Measurements from ENCODE around the gene DCXR. TPM values are rescaled to one million over a fixed set of nuclear protein-coding genes. Genes with fewer than 3 reads are reported as not detected.

Gene DCXR
- total RNA-seq, 1 experiment from 2014 or later, result 167 TPM

- no peak for DNase-seq (ENCODE audit: low spot score)
Measured at GRCh38 chr17:82055023-82055964, 17.8 kb upstream of the DCXR start.

DNA sequence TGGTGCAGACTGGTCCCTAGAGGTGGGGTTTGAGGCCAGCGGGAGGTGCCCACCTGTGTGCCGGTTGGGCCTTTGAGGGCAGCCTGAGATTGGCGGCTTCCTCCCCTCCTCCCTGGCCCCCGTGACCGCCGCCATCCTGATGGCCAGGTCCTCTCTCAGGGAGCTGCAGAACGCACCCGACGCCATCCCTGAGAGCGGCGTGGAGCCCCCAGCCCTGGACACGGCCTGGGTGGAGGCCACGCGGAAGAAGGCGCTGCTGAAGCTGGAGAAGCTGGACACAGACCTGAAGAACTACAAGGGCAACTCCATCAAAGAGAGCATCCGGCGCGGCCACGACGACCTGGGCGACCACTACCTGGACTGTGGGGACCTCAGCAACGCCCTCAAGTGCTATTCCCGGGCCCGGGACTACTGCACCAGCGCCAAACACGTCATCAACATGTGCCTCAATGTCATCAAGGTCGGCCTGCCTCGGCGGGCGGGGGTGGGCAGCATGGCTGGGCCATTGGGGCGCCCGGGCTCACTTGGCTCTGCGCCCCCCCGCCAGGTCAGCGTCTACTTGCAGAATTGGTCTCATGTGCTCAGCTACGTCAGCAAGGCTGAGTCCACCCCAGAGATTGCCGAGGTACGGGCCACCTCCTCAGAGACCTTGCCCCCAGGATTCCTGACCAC lies 17.0 kb upstream of the DCXR start:
- no peak for DNase-seq (ENCODE audit: low spot score)

- no peak for DNase-seq (ENCODE audit: low spot score)
Measured at GRCh38 chr17:82053556-82054263, 16.2 kb upstream of the DCXR start.

DNA sequence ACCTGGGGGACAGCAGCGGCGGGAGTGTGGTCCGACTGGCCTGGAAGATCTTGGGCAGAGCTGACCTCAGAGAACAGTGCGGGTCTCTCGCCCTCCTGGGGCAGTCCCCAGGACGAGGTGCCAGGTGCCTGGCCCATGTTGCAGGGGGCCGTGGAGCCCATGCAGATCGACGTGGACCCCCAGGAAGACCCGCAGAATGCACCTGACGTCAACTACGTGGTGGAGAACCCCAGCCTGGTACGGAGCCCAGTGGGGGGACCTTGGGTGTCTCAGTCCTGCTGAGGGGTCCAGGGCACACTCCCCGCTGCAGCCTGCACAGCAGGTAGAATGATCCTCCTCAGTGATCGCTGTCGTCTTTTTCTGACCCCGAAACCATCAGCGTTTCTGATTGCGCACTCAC lies 15.6 kb upstream of the DCXR start:
- no peak for DNase-seq (ENCODE audit: low spot score)

- no peak for DNase-seq (ENCODE audit: low spot score)
Measured at GRCh38 chr17:82052638-82053059, 15.2 kb upstream of the DCXR start.

- DNase-seq (ENCODE audit: low spot score), result peak; percentile 56
Measured at GRCh38 chr17:82051776-82052637, 14.5 kb upstream of the DCXR start, which contains the start of the genes GPS1 and RFNG. Gene GPS1, plus strand, starts transcription at chr17:82051898. Its CDS starts 34 bp downstream, at chr17:82051932. Gene RFNG, minus strand, starts transcription at chr17:82051811. Its CDS starts 45 bp downstream, at chr17:82051766.

GRCh38 chr17:82050761-82051641 lies 13.5 kb upstream of the DCXR start:
- no peak for DNase-seq (ENCODE audit: low spot score)

GRCh38 chr17:82050152-82050760 lies 12.8 kb upstream of the DCXR start:
- DNase-seq (ENCODE audit: low spot score), result no peak

GRCh38 chr17:82049521-82049971 lies 12.0 kb upstream of the DCXR start:
- DNase-seq (ENCODE audit: low spot score), result no peak

- no peak for DNase-seq (ENCODE audit: low spot score)
Measured at GRCh38 chr17:82049106-82049505, 11.6 kb upstream of the DCXR start.

GRCh38 chr17:82048571-82048971 lies 11.1 kb upstream of the DCXR start:
- DNase-seq (ENCODE audit: low spot score), result no peak

DNA sequence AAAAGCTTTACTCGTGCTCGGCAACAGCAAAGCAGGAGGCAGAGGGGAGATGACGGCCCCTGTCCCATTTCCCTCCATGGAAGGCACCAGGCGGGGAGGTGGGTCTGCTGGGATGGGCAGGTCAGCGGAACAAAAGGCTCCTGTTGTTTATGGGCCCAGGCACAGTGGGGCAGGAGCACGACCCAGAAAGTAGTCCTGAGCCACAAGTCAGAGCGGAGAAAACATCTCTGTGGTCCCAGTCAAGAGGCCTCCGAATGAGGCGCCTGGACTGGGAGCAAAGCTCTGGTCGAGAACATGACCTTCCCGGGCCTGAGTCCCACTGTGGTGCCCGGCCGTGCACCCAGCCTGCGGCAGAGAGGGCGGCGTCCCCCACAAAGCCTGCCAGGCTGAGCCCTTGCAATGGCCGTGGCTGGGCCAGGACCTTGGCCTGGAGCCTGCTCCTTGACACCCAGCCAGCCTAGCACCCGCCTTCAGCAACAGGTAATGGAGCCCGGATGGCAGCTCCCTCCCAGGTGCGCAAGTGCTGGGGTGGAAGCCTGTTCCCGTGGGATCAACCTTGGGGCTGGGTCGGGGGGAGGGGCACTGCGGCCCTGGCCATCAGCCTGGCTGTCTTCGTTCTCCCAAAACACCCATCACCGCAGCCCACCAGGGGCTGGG lies 10.5 kb upstream of the DCXR start:
- DNase-seq (ENCODE audit: low spot score), result no peak

- DNase-seq (ENCODE audit: low spot score), result no peak
Measured at GRCh38 chr17:82047379-82047778, 9.9 kb upstream of the DCXR start.

DNA sequence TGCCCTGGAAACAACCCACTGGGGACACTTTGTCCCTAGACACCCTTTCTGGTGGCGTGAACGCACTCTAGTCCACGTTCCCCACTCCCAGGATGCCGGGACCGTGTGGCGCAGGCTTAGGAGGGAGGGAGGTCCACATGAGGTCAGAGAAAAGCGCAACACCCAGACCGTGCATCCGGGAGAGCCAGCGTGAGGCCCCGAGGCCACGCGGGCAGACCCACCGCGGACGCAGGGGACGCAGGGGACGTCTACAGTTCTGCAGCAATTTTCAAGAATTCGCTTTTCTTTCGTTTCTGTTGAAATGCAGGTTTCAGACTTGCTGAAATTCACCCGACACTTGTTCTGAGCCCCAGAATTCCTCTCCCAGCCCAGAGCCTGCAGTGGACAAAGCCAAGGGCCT lies 9.4 kb upstream of the DCXR start:
- DNase-seq (ENCODE audit: low spot score), result no peak

DNA sequence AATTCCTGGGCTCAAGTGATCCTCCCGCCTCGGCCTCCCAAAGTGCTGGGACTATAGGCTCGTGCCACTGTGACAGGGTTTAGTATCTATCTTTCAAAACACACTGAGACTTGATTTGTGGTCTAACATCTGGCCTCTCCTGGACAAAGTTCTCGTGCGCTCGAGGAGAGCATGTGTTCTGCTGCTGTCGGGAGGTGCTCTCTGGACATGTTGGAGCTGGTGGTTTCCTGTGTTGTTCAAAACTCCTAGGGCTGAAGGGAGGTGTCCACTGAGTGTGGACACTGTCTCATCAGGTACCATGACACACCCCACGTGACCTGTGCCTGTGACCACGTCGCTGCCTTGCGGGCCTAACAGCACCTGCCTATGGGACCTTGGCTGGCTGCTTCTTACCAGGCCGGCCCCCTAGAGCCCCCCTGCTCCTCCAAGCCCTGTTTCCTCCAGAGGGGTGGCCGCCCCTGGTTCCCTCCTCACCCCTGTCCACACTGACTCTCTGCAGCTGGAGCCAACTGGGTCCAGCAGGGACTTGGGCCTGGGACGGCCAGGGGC lies 8.5 kb upstream of the DCXR start:
- DNase-seq (ENCODE audit: low spot score), result no peak

GRCh38 chr17:82043507-82043906 lies 6.0 kb upstream of the DCXR start:
- DNase-seq (ENCODE audit: low spot score), result no peak

- no peak for DNase-seq (ENCODE audit: low spot score)
Measured at GRCh38 chr17:82042649-82043048, 5.2 kb upstream of the DCXR start.

GRCh38 chr17:82041144-82041814 lies 3.8 kb upstream of the DCXR start:
- DNase-seq (ENCODE audit: low spot score), result no peak

All from HT-29 (cell line).